HCT116 (cell line): Measurements from ENCODE around the gene NFATC1.

Source experiments
- POLR2A ChIP-seq: IDR thresholded peaks from 2 replicates; pipeline ENCODE4 v1.7.0; 2011; ENCODE audit warnings: borderline replicate concordance; ENCODE audit not compliant: insufficient read depth, insufficient read length; ENCODE audit errors: extremely low read depth
- SRF ChIP-seq: IDR thresholded peaks from 2 replicates; pipeline ENCODE4 v1.6.1; 2012; ENCODE audit warnings: low read depth
- TF ChIP-seq, protein P1 (sequence below), 3 experiments: fragments of 200-600 bp in 1 of 3; sonication (generic) in 1 of 3; IDR thresholded peaks in 2 of 3; conservative IDR thresholded peaks in 1 of 3; 2 replicates each; pipeline ENCODE4 v1.5.1; 2012 to 2017; ENCODE audit warnings: low read depth in 2 of 3, low read length in 2 of 3, antibody characterized with exemption in 1 of 3, borderline replicate concordance in 1 of 3, control low read depth in 1 of 3, mild to moderate bottlenecking in 1 of 3, mixed read lengths in 1 of 3, mixed run types in 1 of 3, moderate library complexity in 1 of 3; ENCODE audit not compliant: insufficient read depth in 1 of 3
- TF ChIP-seq, protein P2 (sequence below): IDR thresholded peaks from 2 replicates; pipeline ENCODE4 v1.6.1; 2012

DNA sequence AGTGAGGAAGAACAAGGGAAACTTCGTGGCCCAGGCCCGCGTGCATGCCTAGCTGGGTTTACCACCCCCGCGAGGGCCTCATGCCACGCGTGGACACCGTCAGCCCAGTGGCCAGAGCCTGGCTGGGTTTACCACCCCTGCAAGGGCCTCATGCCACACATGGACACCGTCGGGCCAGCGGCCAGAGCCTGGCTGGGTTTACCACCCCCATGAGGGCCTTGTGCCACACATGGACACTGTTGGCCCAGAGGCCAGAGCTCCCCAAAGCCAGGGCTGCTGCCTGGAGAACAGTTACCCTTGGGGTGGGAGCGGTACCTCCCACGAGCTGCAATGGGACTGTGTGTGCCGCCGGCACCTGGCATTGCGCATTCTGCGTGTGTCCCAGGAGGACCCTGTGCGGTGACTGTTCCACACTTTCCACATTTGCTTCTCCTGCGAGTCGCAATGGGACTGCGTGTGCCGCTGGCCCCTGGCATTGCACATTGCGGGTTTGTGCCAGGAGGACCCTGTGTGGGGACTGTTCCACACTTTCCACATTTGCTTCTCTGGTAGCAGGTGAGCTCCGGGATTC is 178.3 kb downstream of the NFATC1 start:
- TF ChIP-seq, protein P1, sequence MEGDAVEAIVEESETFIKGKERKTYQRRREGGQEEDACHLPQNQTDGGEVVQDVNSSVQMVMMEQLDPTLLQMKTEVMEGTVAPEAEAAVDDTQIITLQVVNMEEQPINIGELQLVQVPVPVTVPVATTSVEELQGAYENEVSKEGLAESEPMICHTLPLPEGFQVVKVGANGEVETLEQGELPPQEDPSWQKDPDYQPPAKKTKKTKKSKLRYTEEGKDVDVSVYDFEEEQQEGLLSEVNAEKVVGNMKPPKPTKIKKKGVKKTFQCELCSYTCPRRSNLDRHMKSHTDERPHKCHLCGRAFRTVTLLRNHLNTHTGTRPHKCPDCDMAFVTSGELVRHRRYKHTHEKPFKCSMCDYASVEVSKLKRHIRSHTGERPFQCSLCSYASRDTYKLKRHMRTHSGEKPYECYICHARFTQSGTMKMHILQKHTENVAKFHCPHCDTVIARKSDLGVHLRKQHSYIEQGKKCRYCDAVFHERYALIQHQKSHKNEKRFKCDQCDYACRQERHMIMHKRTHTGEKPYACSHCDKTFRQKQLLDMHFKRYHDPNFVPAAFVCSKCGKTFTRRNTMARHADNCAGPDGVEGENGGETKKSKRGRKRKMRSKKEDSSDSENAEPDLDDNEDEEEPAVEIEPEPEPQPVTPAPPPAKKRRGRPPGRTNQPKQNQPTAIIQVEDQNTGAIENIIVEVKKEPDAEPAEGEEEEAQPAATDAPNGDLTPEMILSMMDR (IDR thresholded peaks at IDR 0.05 in 2 of 3, conservative IDR thresholded peaks at IDR 0.05 in 1 of 3; ENCODE audit: borderline replicate concordance in 1 of 3, insufficient read depth in 1 of 3, low read depth in 2 of 3, low read length in 2 of 3): no peak
- TF ChIP-seq, protein P2, sequence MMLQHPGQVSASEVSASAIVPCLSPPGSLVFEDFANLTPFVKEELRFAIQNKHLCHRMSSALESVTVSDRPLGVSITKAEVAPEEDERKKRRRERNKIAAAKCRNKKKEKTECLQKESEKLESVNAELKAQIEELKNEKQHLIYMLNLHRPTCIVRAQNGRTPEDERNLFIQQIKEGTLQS: no peak
- no peak for TF ChIP-seq SRF
- TF ChIP-seq POLR2A: no peak
